Globus pallidus (tissue), 1 donor: Measurements from ENCODE around the gene GCH1.
"Not testable (repeated sequence)": the region's sequence is repeated elsewhere in the genome, so short reads cannot be mapped to it uniquely, and the experiment has no call there.

Source experiments
- DNase-seq: peaks from one replicate; pipeline ENCODE4 v3.0.0-alpha.2; 2015; ENCODE audit warnings: low spot score

The GCH1 gene

GRCh38 chr14:54822685-54823084, 79.9 kb downstream of the GCH1 start:
- no peak for DNase-seq

- no peak for DNase-seq
These were observed 84.2 kb downstream of the GCH1 start for GRCh38 chr14:54818201-54819133.

DNA sequence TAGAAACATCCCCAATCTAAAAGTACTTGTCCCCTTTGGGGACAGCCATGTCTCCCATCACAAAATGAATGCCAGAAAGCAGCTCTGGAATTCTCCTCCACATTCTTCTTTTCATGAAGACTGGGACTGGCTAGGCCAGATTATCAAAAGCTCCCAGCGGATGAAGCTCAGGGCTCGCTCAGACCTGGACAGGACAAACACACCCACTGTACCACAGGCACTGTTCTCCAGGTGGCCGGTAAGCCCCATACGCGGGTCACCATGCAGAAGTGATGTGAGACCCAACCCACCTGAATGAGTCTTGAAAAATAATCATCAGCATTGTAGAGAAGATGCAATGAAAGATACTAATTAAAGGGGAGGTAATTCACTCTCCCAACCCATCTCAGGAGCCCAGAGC, 85.1 kb downstream of the GCH1 start:
- DNase-seq: no peak

DNA sequence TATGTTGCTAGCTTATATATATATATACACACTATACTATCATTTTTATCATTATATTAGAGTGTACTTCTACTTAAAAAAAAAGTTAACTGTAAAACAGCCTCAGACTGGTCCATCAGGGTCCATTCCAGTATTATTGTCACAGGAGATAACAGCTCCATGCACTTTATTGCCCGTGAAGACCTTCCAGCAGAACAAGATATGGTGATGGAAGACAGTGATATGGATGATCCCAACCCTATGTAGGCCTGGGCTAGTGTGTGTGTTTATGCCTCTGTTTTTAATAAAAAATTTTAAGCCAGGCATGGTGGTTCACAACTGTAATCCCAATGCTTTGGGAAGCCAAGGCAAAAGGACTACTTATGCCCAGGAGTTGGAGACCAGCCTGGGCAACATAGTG, 86.2 kb downstream of the GCH1 start:
- DNase-seq: no peak

- no peak for DNase-seq
These were observed 87.1 kb downstream of the GCH1 start for GRCh38 chr14:54815515-54815914.

GRCh38 chr14:54815016-54815415, 87.6 kb downstream of the GCH1 start:
- no peak for DNase-seq

GRCh38 chr14:54814076-54814475, 88.5 kb downstream of the GCH1 start:
- DNase-seq: no peak

DNA sequence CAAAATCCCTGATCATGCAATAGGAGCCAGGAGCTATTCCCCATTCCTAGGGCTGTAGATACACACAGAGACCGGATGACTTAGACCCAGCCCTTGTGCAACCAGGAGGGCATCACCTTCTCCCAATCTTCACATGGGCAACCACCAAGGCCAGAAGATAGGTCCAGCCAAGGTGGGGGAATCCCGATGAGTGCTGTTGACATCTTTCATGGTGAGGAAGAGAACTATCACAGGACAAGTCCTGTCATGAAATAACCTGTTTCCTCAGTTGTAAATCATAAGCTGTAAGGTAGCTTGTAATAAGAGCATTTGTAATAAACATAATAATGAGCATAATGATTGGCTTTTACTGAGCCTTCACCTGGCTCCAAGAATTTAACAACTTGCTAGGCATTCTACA, 89.5 kb downstream of the GCH1 start:
- no peak for DNase-seq

DNA sequence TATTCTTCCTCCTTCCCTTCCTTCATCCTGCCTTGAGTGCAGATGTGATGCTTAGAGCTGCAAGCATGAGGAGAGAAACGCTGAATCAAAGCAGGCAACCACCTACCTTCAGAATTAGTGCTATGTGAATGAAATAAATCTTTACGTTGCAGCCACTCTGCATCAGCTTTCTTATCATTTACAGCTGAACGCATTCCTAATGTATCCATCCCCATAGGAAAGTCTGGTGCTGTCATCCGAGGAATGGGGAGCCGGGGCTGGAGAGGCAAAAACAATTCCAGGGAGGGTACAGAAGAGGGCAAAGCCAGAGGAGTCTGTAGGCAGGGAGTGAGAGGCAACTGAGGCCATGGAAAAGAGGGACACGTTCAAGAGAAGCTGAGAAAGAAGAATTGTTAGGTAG, 90.0 kb downstream of the GCH1 start:
- no peak for DNase-seq

- DNase-seq: no peak
These were observed 92.9 kb downstream of the GCH1 start for GRCh38 chr14:54809767-54810166.

GRCh38 chr14:54808326-54809161, 94.1 kb downstream of the GCH1 start:
- DNase-seq: no peak

DNA sequence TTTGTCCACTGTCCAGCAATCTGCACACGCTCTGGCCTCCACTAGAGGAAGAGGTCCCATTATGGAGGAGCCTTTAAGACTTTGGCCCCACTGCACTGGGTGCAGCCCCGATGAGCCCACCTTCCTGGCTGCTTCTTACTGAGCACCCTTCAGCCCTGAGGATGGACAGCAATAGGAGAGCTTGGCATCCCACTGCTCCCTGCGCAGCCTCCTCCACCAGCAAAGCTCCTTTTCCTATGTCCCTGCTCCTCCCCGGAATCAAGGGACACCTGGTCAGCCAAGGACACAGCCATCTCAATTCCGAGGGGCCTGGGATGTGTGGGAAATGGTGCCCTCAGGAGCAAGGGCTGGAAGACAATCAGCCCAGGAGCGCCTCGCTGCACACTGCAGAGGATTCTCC, 94.7 kb downstream of the GCH1 start:
- no peak for DNase-seq

DNA sequence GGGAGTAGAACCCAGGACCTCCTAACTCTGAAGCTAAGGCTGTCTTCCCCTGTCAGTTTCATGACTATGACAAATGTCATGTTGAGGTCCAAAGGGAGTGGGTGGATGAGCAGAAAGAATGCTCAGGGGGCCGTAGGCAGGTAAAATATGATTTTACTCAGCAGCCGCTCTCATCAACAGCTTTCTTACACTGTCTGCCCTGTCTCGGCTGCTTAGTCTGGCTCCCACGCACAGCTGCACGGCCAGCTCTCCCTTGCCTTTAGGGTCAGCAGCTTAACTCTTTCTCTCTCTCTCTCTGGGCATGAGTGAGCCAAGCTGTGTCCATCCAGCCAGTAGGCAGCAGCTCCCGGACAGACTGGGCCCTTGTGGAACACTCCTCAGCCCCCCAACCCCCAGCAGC, 95.2 kb downstream of the GCH1 start:
- DNase-seq: no peak

DNA sequence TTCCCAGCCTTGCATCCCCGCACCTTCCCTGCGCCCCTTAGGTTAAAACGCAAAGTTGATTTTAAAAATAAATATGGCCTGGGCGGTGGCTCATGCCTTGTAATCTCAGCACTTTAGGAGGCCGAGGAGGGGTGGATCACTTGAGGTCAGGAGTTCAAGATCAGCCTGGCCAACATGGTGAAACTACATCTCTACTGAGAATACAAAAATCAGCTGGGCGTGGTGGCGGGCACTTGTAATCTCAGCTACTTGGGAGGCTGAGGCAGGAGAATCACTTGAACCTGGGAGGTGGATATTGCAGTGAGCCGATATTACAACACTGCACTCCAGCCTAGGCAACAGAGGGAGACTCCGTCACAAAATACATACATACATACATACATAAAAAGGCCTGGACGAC, 96.0 kb downstream of the GCH1 start:
- no peak for DNase-seq

- peak; percentile 51 for DNase-seq
These were observed 96.9 kb downstream of the GCH1 start for GRCh38 chr14:54805445-54806322.

GRCh38 chr14:54805070-54805444, 97.6 kb downstream of the GCH1 start:
- no peak for DNase-seq

- DNase-seq: no peak
These were observed 98.0 kb downstream of the GCH1 start for GRCh38 chr14:54804538-54805041.

- no peak for DNase-seq
These were observed 98.6 kb downstream of the GCH1 start for GRCh38 chr14:54803926-54804537.

- DNase-seq: no peak
These were observed 99.2 kb downstream of the GCH1 start for GRCh38 chr14:54803396-54803795.

DNA sequence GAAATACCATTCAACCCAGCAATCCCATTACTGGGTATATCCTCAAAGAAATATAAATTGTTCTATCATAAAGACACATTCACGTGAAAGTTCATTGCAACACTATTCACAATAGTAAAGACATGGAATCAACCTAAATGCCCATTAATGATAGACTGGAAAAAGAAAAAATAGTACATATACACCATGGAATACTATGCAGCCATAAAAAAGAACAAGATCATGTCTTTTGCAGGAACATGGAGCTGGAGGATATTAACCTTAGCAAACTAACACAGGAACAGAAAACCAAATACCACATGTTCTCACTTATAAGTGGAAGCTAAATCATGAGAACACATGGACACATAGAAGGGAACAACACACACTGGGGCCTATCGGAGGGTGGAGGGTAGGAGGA, 101.1 kb downstream of the GCH1 start:
- not testable (repeated sequence) for DNase-seq

GRCh38 chr14:54798465-54799124, 104.0 kb downstream of the GCH1 start:
- no peak for DNase-seq
